M059J (cell line): ENCODE results near the gene CLVS2. TPM values are rescaled to one million over a fixed set of nuclear protein-coding genes. Genes with fewer than 3 reads are reported as not detected.

ENCODE experiments used
- DNase-seq: peaks from one replicate; pipeline ENCODE4 v3.0.0-alpha.2; 2012; ENCODE audit warnings: low read depth
- total RNA-seq: library from RNA; depleted of rRNA; stranded (reverse); fragments of >200 nt; shearing (Covaris generic); gene quantifications from 2 replicates; pipeline ENCODE4 v1.2.3, GENCODE V29; 2014

The CLVS2 gene
- total RNA-seq, 1 experiment from 2014 or later: not detected

DNA sequence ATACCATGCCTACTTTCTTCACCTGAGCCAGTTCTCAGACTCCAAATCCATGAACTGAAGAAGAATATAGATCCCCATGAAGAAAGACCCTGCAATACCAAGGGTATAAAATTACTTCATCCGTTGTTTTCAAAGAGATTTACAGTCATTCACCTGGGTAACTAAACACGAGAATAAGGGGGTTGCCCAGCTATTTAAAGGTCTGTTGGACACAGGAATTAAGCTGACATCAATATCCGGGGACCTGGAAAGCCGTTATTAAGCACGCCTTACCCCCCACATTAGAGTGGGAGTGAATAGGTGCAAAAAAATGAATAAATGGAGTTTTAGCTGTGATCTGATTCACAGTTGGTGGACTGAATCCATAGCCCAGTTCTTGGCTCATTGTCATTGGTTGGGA, 28.9 kb downstream of the CLVS2 start:
- no peak for DNase-seq

DNA sequence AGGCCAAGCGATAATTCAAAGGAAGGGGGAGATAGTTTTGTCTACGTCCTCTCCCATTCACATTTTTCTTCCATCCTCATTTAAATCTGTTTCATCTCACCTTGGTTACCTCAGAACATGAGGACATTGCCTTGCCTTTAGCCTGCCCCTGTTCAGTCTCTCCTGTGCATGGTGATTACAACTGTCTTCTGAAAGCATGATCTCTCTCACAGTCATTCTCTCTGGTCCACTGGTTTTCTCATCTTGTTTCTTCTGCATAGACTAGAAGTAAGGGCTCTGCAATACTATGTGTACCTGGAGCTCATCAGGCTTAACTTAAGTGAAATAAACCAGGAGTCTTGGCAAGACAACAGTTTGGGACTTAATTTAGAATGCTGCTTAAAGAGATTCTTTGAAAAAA, 31.4 kb downstream of the CLVS2 start:
- DNase-seq: no peak

- DNase-seq: no peak
Observed at GRCh38 chr6:123028263-123028662, 32.2 kb downstream of the CLVS2 start.

GRCh38 chr6:123030282-123030681, 34.2 kb downstream of the CLVS2 start:
- no peak for DNase-seq

- DNase-seq: no peak
Observed at GRCh38 chr6:123036648-123037047, 40.6 kb downstream of the CLVS2 start.

DNA sequence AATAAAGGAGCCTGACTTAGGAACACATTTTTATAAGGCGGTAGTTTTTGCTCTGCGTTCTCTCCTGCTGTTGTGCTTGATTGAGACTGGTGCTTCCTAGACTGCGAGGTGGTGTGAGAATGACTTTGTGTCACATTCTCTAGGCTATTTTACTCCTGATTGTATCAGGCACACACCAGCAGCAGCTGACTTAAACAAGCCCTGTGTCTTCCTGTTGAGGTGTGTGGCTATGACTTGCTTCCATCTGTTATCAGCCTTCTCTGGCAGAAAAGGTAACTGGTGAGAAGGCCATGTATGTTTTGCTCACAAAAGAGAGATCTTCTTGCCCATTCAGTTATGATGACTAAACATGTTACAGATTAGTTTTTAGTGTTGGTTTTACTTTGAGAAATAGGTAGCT, 43.4 kb downstream of the CLVS2 start:
- DNase-seq: no peak

DNA sequence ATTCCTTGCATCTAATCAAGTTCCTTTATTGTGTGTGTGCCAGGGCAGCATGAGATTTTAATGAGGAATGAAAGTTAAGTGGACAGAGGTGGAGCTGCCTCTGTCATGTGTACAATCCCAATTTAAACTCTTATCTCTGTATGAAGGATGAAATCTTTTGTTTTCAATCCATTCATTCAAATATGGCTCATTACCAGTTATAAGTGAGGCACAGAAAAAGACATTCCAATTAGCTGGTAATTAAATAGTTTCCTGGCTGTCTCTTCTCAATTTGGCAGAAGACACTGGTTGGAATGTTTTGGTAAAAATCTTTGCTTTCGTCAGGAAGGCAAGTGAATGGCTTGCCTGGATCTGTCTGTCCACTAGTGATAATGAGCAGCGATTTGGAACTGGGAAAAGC, 46.4 kb downstream of the CLVS2 start:
- DNase-seq: no peak

- no peak for DNase-seq
Observed at GRCh38 chr6:123044341-123044860, 48.4 kb downstream of the CLVS2 start.

DNA sequence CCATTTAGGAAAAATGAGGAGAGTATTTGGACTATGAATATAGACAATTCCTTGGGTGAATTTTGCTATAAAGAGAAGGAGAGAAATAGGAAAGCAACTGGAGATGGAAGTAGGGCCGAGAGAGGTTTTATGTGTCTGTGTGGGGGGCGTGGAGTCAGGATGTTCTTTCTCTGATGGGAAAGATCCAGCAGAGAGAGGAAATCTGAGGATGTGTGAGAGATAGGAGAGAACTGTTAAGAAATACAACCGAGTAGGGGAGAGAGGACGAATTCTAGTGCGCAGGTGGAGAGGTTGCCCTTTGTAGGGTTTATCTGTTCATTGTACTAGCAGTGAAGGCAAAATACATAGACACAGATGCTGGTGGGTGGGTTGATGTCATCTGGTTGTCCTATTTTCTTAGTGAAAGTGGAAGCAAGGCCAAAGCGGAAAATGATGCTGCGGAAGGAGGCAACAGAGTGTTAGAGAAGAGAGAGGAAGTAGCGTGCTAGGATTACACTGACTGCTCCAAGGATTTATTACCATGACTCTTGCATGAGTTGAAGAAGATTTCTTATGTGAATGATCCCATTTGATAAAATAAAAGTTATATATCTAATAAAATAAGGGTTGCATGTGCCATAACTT, 57.7 kb downstream of the CLVS2 start:
- no peak for DNase-seq

- no peak for DNase-seq
Observed at GRCh38 chr6:123055256-123055655, 59.2 kb downstream of the CLVS2 start.

DNA sequence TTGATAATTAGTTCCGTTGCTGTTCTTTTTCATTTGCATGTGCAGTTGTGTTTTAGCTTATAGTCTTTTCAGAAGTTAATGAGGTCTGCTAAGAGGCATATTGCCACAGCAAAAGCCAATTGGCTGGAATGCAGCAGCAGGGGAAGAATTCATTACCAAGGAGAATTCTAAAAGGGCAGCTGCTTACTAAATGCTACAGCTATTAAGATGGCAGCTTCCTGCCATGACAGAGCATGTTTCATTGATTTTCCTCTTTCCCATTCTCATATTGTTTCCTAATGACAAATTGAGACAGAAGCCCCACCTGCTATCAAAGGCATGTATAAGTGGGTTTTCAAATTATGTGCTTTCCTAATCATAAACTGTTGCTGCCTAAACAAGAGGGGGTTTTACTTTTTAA, 66.6 kb downstream of the CLVS2 start:
- DNase-seq: no peak

DNA sequence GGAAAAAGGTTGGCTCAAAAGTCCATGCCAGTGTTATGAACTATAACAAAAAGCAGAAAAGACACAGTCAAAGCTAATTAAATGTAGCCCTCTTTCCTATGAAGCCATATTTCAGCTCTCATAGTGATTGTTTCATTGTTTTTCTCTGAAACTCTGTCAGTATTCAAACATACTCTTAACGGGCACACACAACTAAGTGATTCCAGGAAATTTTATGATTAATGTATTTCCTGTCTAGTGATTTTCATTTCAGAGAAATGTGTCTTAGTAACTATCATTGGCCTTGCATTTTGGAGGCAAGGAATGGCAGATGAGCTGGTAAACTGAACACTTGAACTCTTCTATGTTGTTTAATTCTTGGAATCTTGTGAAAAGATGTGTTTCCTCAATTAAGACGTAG, 68.0 kb downstream of the CLVS2 start:
- DNase-seq: no peak

GRCh38 chr6:123074616-123075015, 78.6 kb downstream of the CLVS2 start:
- DNase-seq: no peak

GRCh38 chr6:123085403-123085802, 89.4 kb downstream of the CLVS2 start:
- no peak for DNase-seq

DNA sequence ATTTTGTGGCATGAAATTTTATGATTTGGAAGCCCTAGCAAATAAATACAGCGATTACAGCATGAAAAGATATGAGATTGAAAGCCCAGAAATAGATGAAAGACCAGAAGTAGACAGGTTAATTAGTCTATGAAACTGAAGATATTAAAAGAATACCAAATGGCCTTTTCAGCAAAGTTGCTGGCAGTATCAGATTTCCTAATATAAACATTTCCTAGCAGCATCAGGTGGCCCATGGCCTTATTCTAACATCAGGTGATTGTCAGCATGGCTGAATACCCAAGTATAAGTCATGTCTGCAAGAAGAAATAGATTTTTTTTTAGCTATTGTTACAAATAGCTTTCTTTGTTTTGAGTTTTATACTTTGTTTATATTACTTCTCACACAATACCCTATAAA, 93.2 kb downstream of the CLVS2 start:
- DNase-seq: no peak

DNA sequence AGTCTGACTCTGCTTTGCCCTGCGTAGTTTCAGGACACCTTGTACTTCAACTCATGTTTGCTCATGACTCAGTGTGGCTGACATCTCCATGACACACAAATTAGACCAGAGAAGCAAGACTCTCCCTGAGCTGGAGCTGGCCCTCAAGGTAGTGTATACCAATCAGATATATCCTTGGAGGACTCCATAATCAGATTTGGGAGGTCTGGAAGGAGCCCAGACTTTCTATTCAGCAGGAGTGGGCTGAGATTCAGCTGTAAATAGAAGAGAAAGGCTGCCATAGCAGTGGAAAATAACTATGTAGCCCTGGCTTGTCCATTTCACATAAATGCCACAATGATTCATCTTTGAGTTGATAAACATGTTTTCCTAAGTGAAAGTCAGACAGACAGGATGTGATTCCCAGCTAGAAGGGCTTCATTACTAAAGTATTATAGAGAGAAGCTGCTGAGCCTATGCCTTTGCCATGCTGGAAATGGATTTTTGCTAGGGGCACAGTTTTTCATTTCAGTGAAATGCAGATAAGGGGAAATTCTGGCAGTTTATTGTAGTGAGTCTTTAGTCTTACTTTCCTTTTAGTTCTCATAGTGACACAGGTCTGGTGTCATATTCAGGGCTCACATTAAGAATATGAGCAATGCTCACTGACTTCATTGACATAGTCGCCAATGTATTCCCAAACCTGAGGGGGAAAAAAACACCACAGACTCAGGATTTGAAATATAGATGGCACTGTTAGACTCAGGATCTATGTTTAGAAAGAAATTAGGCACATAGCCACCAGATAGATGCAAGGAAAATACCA, 95.3 kb downstream of the CLVS2 start:
- DNase-seq: peak; percentile 32

DNA sequence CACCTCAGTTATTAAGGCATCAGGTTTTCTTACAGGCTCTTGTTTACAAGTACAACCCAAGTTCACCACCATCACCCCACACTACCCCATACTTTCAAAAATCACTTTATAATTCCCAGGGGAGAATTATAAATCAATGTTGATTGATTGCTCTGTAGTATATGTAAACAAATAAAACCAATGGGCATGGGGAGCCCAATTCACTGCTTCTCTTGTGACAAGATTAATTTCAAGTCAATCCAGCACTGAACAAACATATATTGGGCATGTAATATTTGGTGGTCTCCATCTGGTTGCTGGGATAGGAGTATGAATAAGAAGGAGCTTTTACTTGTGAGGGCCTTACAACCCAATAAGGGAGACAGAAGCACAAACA, 95.8 kb downstream of the CLVS2 start:
- no peak for DNase-seq

- no peak for DNase-seq
Observed at GRCh38 chr6:123094795-123095194, 98.8 kb downstream of the CLVS2 start.

- DNase-seq: no peak
Observed at GRCh38 chr6:123105561-123105960, 109.5 kb downstream of the CLVS2 start.

- no peak for DNase-seq
Observed at GRCh38 chr6:123116370-123116769, 120.3 kb downstream of the CLVS2 start.

DNA sequence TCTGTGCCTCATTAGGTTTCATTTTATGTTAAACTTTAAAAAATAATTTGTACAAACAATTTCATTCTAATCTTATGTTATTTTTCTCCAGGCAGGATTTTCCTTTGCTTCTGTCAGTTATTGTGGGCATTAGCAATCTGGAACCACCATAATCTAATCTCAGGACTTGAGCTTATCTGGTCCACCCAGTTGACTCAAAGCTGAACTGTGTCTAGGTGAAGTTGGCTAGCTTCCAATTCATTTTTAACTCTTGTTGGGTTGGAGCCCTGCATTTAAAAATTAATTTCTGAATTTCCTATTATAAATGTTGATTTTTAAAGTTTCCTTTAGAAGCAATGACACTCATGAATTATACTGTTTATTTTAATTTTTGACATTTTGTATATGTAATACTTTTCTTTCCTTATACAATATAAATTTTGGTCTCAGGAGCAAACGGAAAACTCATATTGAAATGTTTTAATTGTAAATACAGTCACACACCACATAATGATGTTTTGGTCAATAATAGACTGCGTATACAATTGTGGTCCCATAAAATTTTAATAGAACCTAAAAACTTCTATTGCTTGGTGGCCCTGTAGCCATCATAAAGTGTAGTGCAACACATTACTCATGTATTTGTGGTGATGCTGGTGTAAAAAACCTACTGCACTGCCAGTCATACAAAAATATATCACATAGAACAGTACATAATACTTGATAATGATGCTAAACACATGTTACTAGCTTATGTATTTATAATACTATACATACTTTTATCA, 121.3 kb downstream of the CLVS2 start:
- DNase-seq: no peak

DNA sequence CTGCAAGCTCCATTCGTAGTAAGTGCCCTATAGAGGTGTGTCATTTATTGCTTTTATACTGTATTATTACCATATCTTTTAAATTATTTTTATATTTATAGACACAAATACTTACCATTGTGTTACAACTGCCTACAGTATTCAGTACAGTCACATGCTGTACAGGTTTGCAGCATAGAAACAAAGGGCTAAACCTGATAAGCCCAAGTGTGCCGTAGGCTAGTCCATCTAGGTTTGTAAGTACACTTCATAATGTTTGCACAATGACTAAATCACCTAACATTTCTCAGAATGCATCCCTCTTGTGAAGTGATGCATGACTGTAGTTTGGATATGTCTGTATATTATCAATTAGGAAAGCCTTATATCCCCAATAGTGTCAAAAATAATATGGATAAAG, 122.8 kb downstream of the CLVS2 start:
- DNase-seq: no peak
